Lung (tissue), 12 donors: ENCODE data around the gene LMAN2. TPM values are rescaled to one million over a fixed set of nuclear protein-coding genes. Genes with fewer than 3 reads are reported as not detected.

Source experiments
- ATAC-seq: fragments of 200-7000 bp; cut with Tn5 transposase; one replicate; pipeline ENCODE4 v1.9.1; 2020; ENCODE audit warnings: moderate number of reproducible peaks; ENCODE audit not compliant: insufficient read depth, low FRiP score
- DNase-seq, 3 donors: peaks; one replicate each; pipeline ENCODE4 v3.0.0-alpha.2; 2013 to 2017
- H3K27ac ChIP-seq, 2 donors: one replicate each; pipeline ENCODE4 v1.5.1; 2013; ENCODE audit warnings: mild to moderate bottlenecking in 2 of 2, moderate library complexity in 2 of 2, control low read depth in 1 of 2, inconsistent platforms in 1 of 2, low read depth in 1 of 2, low read length in 1 of 2
- H3K27me3 ChIP-seq, 3 donors: one replicate each; pipeline ENCODE4 v1.5.1; 2013; ENCODE audit warnings: low read length in 2 of 3; ENCODE audit not compliant: control insufficient read depth in 3 of 3, insufficient read depth in 3 of 3
- H3K36me3 ChIP-seq, 4 donors: one replicate each; pipeline ENCODE4 v1.5.1; 2013; ENCODE audit warnings: low read length in 4 of 4, mild to moderate bottlenecking in 1 of 4, moderate library complexity in 1 of 4; ENCODE audit not compliant: control insufficient read depth in 4 of 4, insufficient read depth in 4 of 4
- H3K4me1 ChIP-seq, 5 donors: one replicate each; pipeline ENCODE4 v1.5.1; 2013; ENCODE audit warnings: low read length in 5 of 5, mild to moderate bottlenecking in 2 of 5, moderate library complexity in 1 of 5; ENCODE audit not compliant: control insufficient read depth in 5 of 5, insufficient read depth in 5 of 5
- H3K4me3 ChIP-seq: one replicate; pipeline ENCODE4 v1.5.1; 2013; ENCODE audit warnings: mild to moderate bottlenecking, control low read depth, moderate library complexity
- H3K9ac ChIP-seq, 2 donors: one replicate each; pipeline ENCODE4 v1.5.1; 2013; ENCODE audit warnings: low read length in 2 of 2, control low read depth in 1 of 2; ENCODE audit not compliant: insufficient read depth in 1 of 2
- H3K9me3 ChIP-seq, 4 donors: one replicate each; pipeline ENCODE4 v1.5.1; 2013; ENCODE audit warnings: low read length in 3 of 4, mild to moderate bottlenecking in 1 of 4, moderate library complexity in 1 of 4; ENCODE audit not compliant: control insufficient read depth in 4 of 4, insufficient read depth in 3 of 4
- WGBS, 2 donors: extraction: QIAGEN DNeasy Blood & Tissue Kit; methylation state at CpG; one replicate each; pipeline ENCODE4 v1.1.7; 2013; 5-methylcytosine and 5-hydroxymethylcytosine counted together
- polyA plus RNA-seq, 2 donors: library from polyadenylated mRNA; stranded (reverse); fragments of 200-250 nt; gene quantifications; one replicate each; pipeline ENCODE4 v1.2.1, GENCODE V29; 2013
- total RNA-seq, 2 donors: library from RNA; depleted of rRNA in 1 of 2; stranded (reverse); fragments of >200 nt in 1 of 2; gene quantifications; one replicate each; pipeline ENCODE4 v1.2.1, GENCODE V29; 2014 to 2021
- TF ChIP-seq, protein P1 (sequence below): IDR thresholded peaks from 2 replicates; pipeline ENCODE4 v1.5.1; 2012; ENCODE audit warnings: mild to moderate bottlenecking; ENCODE audit errors: control extremely low read depth, extremely low read depth
- donor health status: control.
- donor health status: control.
- donor health status: Bipolar disorder and iron deficiency.
- donor health status: healthy.
- donor health status: DM: yes; HTN: yes; CAD: no.

LMAN2 gene
- total and polyA plus RNA-seq, 4 donors = 101 to 316 (median 181) TPM

GRCh38 chr5:177300951-177301350 lies 50.5 kb downstream of the LMAN2 start:
- Histone ChIP-seq H3K36me3 (peaks cover 4 to 21% (median 13%) of the 10 kb centered on the region in 4 donors), H3K9me3 (no peaks in the 10 kb centered on the region), H3K27me3 (no peaks in the 10 kb centered on the region), H3K4me1 (peaks cover 0 to 36% (median 18%) of the 10 kb centered on the region in 5 donors), H3K9ac (no peak overlapping the region), H3K27ac (peak overlapping the region in 1 of 2 donors; percentile 80), H3K4me3 (no peak overlapping the region)
- ATAC-seq (no peak), DNase-seq (no peak)
- 81 to 96% methylated on average over 2 of the region's 2 CpGs for WGBS, 2 donors
- TF ChIP-seq, protein P1, sequence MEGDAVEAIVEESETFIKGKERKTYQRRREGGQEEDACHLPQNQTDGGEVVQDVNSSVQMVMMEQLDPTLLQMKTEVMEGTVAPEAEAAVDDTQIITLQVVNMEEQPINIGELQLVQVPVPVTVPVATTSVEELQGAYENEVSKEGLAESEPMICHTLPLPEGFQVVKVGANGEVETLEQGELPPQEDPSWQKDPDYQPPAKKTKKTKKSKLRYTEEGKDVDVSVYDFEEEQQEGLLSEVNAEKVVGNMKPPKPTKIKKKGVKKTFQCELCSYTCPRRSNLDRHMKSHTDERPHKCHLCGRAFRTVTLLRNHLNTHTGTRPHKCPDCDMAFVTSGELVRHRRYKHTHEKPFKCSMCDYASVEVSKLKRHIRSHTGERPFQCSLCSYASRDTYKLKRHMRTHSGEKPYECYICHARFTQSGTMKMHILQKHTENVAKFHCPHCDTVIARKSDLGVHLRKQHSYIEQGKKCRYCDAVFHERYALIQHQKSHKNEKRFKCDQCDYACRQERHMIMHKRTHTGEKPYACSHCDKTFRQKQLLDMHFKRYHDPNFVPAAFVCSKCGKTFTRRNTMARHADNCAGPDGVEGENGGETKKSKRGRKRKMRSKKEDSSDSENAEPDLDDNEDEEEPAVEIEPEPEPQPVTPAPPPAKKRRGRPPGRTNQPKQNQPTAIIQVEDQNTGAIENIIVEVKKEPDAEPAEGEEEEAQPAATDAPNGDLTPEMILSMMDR = no peak

DNA sequence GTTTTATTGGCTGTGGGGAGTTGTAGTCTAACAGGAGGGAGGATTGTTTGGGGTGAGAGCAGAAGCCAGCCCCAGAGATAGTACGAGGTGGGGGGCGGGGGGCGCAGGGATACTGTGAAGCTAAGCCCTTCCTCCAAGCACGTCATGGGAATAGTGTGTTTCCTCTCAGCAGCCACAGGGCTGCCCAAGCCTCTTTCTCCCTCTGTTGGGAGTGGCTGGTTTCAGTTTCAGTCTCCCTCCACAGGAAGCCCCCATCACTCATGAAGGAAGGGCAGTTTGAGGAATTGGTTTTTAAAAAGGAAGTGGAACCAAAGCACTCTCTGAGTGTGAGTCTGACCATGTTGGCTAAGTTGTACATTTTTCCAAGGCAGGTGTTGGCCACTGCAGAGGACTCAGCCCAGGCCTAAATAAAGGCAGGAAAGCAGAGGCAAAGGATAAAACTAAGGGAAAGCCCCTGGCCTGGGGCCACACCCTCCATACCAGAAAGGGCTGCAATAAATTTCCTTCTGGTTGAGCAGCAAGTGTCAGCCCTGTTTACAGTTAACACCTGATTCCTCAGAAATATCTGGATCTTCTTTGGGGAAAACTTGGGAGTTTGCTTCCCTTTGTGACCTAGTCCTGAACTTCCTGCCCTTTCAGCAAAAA lies 51.1 kb downstream of the LMAN2 start:
- DNase-seq = peak; percentile 59 to 81 (median 77)
- Histone ChIP-seq H3K27me3 (no peaks in the 10 kb centered on the region), H3K9me3 (no peaks in the 10 kb centered on the region), H3K27ac (peak overlapping the region in 1 of 2 donors; percentile 81), H3K36me3 (peaks cover 4 to 22% (median 13%) of the 10 kb centered on the region in 4 donors), H3K4me1 (peaks cover 0 to 34% (median 18%) of the 10 kb centered on the region in 5 donors), H3K4me3 (no peak overlapping the region), H3K9ac (no peak overlapping the region)
- ATAC-seq = peak; percentile 24
- TF ChIP-seq, protein P1 = no peak
- 11 to 29% methylated on average over 4 of the region's 4 CpGs for WGBS, 2 donors

- no peak overlapping the region for H3K9ac ChIP-seq
- TF ChIP-seq, protein P1 = no peak
- ATAC-seq (no peak), DNase-seq (no peak)
- peaks cover 0 to 30% (median 18%) of the 10 kb centered on the region in 5 donors for H3K4me1 ChIP-seq
- H3K9me3 ChIP-seq = no peaks in the 10 kb centered on the region
- 60 to 76% methylated on average over 9 of the region's 9 CpGs for whole genome bisulfite sequencing, 2 donors
- peak overlapping the region in 1 of 2 donors; percentile 85 for H3K27ac ChIP-seq
- peaks cover 4 to 26% (median 17%) of the 10 kb centered on the region in 4 donors for H3K36me3 ChIP-seq
- no peak overlapping the region for H3K4me3 ChIP-seq
- H3K27me3 ChIP-seq = no peaks in the 10 kb centered on the region
Observed at GRCh38 chr5:177299697-177300096, 51.8 kb downstream of the LMAN2 start.

- H3K27me3 ChIP-seq = no peaks in the 10 kb centered on the region
- peaks cover 10 to 41% (median 31%) of the 10 kb centered on the region in 4 donors for H3K36me3 ChIP-seq
- H3K4me3 ChIP-seq = no peak overlapping the region
- WGBS, 2 donors = 68 to 75% methylated on average over 2 of the region's 2 CpGs
- DNase-seq (no peak), ATAC-seq (no peak)
- no peak overlapping the region for H3K9ac ChIP-seq
- peaks cover 0 to 29% (median 18%) of the 10 kb centered on the region in 5 donors for H3K4me1 ChIP-seq
- no peaks in the 10 kb centered on the region for H3K9me3 ChIP-seq
- H3K27ac ChIP-seq = no peak overlapping the region
- TF ChIP-seq, protein P1 = no peak
Observed at GRCh38 chr5:177297922-177298321, 53.5 kb downstream of the LMAN2 start.
